ENCODE data around the gene ERO1A.
A peak's percentile ranks its signal among the peaks of the same experiment; 100 is the strongest.
"Not testable (repeated sequence)": the region's sequence is repeated elsewhere in the genome, so short reads cannot be mapped to it uniquely, and the experiment has no call there.

The ERO1A gene, protein sequence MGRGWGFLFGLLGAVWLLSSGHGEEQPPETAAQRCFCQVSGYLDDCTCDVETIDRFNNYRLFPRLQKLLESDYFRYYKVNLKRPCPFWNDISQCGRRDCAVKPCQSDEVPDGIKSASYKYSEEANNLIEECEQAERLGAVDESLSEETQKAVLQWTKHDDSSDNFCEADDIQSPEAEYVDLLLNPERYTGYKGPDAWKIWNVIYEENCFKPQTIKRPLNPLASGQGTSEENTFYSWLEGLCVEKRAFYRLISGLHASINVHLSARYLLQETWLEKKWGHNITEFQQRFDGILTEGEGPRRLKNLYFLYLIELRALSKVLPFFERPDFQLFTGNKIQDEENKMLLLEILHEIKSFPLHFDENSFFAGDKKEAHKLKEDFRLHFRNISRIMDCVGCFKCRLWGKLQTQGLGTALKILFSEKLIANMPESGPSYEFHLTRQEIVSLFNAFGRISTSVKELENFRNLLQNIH

DNA sequence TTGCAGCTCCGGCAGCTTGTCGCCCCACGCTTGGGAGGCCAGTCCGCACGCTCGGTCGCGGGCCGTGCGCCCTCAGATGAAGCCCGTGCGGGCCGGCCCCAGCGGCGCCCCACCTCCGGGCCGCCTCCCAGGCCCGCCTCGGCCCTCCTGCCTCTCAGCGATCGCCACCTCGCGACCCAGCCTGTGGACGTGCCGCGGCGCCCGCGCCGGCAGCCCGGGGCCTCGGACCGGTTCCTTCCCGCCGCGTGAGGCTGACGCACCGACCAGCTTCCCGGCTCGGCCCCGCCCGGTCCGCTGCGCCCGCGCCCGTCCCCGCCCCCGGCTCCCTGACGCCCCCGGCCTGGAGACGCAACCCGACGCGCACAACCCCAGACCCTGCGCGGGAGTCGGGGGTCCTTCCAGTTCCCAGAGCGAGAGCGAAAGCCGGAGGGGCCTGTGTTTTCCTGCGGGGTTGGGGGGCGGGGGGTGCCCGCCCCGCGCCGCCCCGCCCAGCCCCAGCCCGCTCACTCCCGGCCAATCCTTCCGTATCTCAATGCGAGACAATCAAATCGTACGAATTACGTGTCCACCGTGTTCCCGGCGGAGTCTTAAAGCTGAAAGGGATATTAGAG, at the start of gene ERO1A:
Gene ERO1A (minus strand): TSS at position 78 of the 611 bp plus-strand sequence. CDS start 77 bp downstream, at position 1.
- TF ChIP-seq POLR2A (IDR thresholded peaks at IDR 0.05; ENCODE audit: low read depth, low read length) = peak; percentile 32; the same call in 1 of the 2 replicates
- no peak for FAIRE-seq
- DNase-seq (ENCODE audit: insufficient read length, low spot score) = peak; percentile 43

DNA sequence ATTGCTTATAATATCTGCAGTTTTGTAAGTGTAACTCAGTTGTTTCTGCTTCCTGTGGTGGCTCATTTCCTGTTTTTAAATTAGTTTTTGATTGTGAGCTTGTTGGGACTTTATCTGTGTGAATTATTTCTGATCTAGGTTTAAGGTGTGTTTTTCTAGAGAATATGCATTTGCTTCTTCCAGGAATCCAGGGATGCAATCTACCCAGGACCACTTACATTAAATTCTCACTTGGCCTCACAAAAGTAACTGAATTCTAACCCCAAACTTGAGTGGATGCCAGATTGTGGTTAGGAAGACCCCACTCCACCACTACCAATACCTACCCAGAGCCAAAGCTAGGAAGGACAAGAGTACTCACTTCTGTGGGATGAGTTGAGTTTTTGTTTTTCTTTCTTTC, 46.5 kb upstream of the ERO1A start:
- no peak for FAIRE-seq
- no peak for DNase-seq (ENCODE audit: insufficient read length, low spot score)
- no peak for TF ChIP-seq POLR2A (IDR thresholded peaks at IDR 0.05; ENCODE audit: low read depth, low read length)

DNA sequence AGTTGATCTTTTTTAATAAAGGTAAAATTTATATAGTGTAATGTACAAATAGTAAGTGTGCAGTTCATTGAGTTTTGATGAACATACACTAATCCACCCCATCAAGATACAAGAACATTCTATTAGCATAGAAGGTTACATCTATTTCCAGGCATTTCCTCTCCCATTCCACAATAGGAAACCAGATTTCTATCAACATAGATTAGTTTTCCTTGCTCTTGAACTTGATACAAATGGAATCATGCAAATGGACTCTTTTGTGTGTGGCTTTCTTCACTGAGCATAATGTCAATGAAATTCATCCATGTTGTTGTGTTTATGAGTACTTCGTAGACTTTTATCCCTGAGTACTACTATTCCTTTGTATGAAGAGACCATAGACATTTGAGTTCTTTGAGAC, 45.4 kb upstream of the ERO1A start:
- no peak for DNase-seq (ENCODE audit: insufficient read length, low spot score)
- TF ChIP-seq POLR2A (IDR thresholded peaks at IDR 0.05; ENCODE audit: low read depth, low read length) = no peak
- no peak for FAIRE-seq

DNA sequence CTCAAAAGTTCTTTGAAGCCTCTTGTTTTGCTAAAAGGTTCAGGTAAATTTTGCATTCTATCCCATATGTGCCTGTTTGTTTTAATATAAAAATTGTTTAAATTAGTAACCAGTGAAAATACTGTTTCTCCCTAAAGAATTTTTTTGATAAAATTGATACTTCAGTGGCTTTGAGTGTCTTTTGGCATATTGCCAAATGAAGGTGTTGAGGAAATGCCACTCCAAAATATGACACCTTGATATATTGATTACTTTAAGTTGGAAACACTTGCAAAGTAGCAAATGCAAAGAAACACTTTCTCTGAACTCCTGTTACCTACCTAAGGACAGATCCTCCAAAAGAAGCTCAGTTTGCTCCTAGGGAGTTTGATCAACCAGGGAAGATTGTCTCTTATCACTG, 43.1 kb upstream of the ERO1A start:
- no peak for TF ChIP-seq POLR2A (IDR thresholded peaks at IDR 0.05; ENCODE audit: low read depth, low read length)
- no peak for FAIRE-seq
- DNase-seq (ENCODE audit: insufficient read length, low spot score) = no peak

DNA sequence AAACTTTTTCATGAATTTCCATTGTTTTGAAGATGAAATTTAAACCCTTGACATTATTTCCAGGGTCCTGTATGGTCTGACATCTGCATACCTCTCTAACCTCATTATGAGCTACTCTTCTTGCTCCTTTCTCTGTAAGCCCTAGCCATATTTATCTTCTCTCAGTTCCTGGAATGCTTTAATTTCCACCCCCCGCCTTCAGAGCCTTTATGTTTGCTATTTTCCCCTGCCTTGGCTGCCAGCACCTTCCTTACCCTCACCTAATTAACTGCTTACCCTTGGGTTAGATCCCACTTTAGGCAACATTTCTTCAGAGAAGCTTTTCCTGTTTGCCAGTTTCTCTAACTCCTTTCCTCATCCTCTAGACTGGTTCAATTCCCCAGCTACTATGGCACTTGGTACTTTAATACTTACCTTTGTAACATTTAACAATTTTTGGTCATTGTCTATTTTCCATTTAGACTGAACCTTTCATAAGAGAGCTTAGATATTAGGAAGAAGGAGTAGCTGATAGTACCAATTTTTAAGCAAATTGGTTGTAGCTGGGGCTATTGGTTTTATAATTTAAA, 40.6 kb upstream of the ERO1A start:
- no peak for FAIRE-seq
- DNase-seq (ENCODE audit: insufficient read length, low spot score) = no peak
- no peak for TF ChIP-seq POLR2A (IDR thresholded peaks at IDR 0.05; ENCODE audit: low read depth, low read length)

DNA sequence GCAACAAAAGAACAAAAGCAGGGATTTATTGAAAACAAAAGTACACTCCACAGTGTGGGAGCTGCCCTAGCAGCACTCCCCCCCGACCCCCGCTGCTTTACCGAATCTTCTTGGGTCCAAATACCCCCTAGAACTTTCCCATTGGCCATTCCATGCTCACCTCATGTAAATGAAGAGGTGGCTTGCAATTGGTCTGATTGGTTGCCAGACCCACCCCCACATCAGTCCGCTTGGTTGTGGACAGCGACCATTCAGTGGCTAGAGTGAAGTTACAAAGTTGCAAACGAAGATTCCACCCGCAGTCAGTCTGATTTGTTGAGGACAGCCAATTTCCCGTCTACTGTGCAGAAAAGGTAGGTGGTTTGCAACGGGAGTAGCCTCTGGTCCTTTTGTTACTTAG, 38.5 kb upstream of the ERO1A start:
- FAIRE-seq = no peak

DNA sequence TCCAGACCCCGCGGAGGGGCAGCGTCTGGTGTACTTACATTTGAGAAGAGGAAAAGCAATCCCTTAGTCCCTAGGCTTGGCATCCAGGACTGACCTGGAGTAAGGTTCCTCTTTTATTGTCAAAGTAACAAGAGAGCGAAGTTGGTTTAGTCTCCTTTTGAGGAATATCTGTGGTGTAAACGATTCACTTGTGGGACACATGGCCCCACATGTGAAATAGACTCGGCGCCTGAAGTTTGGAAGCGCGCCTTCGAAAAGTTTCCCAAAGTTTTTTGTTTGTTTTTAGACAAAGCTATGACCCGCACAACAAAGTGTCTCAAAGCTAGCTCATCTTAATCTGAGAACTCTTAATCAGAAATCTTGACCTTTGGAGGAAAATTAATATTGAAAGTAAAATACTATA, 35.4 kb upstream of the ERO1A start:
- FAIRE-seq (no peak), DNase-seq (ENCODE audit: insufficient read length, low spot score) (no peak)
- no peak for TF ChIP-seq POLR2A (IDR thresholded peaks at IDR 0.05; ENCODE audit: low read depth, low read length)

More for the DNA sequence above, 38.5 kb upstream of the ERO1A start:
- no peak for TF ChIP-seq POLR2A (IDR thresholded peaks at IDR 0.05; ENCODE audit: low read depth, low read length)
- no peak for DNase-seq (ENCODE audit: insufficient read length, low spot score)

DNA sequence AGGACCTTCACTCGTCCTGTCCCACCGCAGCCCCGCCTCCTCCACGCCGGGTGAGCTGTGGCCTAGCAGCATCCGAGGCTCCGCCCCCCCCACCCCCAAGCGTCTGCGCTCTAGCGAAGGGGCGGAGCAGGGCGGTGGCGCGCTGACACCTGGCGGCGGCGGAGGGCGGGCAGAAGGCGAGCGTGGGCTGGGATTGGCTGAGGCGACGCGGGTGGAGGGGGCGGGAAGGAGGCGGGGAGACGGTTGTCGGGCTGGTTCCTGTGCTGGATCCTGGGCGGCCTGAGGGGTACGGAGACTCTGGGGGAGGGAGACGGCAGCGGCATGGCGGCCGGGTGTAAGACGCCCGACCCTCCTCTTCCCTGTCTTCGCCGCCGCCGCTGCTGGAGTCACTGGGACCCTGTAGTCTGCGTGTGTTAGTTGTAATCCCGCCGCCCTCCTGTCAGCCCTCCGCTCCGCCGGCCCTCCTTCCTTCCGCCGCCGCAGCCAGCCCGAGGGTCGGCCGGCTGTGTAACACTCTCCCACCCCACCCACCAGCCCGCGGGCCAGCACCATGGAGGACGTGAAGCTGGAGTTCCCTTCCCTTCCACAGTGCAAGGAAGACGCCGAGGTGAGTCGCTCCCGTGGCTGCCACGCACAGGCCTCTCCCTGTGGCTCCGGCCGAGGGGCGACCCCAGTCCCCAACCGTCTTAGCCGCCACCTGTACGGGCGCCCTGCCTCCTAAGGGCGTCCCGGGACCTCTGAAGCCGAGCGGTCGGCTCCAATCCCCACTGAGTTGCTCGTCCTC, 34.8 kb upstream of the ERO1A start, which contains the start of gene STYX:
Gene STYX (plus strand): TSS at position 242 of the 784 bp plus-strand sequence. CDS start 309 bp downstream, at position 551.
- peak; percentile 76 for DNase-seq (ENCODE audit: insufficient read length, low spot score)
- FAIRE-seq = peak; percentile 86
- peak; percentile 81 for TF ChIP-seq POLR2A (IDR thresholded peaks at IDR 0.05; ENCODE audit: low read depth, low read length)

DNA sequence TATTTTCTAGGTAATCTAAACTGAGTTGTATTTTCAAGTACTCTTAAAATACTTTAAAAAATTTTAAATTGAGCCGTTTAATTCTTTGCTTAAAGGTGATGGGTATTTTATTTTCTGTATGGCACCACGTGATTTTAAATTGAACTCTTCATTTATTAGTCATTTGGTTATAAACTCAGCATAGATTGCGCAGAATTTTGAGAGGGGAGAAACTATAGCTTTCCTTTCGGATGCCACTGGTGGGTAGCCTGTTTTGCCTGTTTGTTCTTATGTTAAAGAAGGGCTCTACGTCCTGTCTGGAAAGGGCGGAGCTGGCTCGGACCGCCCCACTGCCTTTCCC, 34.2 kb upstream of the ERO1A start:
- DNase-seq (ENCODE audit: insufficient read length, low spot score) (no peak), FAIRE-seq (no peak)
- no peak for TF ChIP-seq POLR2A (IDR thresholded peaks at IDR 0.05; ENCODE audit: low read depth, low read length)

DNA sequence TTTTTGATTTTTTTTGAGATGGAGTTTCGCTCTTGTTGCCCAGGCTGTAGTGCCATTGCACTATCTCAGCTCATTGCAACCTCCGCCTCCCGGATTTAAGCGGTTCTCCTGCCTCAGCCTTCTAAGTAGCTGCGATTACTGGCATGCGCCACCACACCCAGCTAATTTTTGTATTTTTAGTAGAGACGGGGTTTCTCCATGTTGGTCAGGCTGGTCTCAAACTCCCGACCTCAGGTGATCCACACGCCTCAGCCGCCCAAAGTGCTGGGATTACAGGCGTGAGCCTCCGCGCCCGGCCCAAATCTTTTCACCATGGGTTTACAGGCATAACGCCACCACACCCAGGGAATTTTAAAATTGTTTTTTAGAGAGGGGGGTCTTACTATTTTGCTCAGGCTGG, 33.7 kb upstream of the ERO1A start:
- FAIRE-seq; DNase-seq (ENCODE audit: insufficient read length, low spot score): not testable (repeated sequence)

DNA sequence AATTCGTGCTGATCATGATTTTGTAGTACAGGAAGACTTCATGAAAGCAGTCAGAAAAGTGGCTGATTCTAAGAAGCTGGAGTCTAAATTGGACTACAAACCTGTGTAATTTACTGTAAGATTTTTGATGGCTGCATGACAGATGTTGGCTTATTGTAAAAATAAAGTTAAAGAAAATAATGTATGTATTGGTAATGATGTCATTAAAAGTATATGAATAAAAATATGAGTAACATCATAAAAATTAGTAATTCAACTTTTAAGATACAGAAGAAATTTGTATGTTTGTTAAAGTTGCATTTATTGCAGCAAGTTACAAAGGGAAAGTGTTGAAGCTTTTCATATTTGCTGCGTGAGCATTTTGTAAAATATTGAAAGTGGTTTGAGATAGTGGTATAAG, 32.2 kb upstream of the ERO1A start:
- not testable (repeated sequence) for DNase-seq (ENCODE audit: insufficient read length, low spot score); FAIRE-seq

DNA sequence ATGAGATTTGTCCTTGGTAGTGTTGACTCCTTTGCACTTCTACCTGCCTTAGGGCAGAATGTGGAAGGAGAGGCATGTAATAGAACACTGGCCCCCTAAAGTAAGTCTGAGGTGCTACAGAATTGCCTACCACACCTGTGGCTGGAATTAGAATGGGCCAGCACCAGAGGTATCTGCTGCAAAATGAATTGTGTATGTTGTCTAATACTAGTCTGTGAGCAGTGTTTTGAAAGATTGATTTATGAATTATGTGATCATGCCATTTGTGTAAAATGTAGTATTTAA, 28.9 kb upstream of the ERO1A start:
- no peak for TF ChIP-seq POLR2A (IDR thresholded peaks at IDR 0.05; ENCODE audit: low read depth, low read length)
- FAIRE-seq = no peak

DNA sequence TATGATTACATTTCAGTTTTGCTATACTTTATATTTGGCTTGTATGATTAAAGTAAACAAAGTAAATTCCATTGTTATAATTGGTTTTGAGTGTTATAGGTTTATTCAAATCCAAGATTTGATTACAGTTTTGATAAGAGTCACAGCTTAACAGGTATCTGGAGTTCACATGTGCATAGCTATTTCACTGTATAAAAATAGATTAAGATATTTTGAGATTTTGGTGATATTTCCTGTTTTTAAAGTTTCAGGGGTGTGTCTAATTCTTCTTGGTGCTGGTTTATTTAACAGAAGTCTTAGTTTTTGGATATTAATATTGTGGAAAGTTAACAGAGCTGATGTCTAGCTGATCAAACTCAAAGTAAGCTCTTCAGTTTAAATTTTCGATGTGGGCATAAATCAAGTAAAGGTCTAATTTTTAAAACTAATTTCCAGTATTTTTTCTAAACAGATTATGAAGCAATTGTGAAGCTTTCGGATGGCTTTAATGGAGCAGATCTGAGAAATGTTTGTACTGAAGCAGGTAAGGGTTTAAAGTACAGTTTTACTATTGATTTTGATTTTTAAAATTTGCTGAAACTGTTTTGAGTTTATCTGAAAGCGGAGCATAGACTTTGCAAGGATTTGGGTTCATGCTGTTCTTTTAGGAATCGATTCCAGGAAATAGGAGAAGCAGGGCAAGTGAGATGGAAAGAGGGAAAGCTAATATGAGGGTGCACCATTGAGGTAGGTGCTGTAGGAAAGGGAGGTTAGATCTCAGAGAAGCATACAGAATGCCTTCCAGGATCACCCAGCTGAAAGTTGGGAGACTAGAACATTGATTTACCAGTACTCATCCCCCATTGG, 28.4 kb upstream of the ERO1A start:
- no peak for TF ChIP-seq POLR2A (IDR thresholded peaks at IDR 0.05; ENCODE audit: low read depth, low read length)
- FAIRE-seq (no peak), DNase-seq (ENCODE audit: insufficient read length, low spot score) (no peak)

More for the DNA sequence above, 28.9 kb upstream of the ERO1A start:
- DNase-seq (ENCODE audit: insufficient read length, low spot score) = no peak

All from H54 (cell line).